Smooth muscle cell of the pulmonary artery (primary cell): ENCODE results near the gene SRGN. TPM values are rescaled to one million over a fixed set of nuclear protein-coding genes. Genes with fewer than 3 reads are reported as not detected.

Experiments
- total RNA-seq: library from RNA; depleted of rRNA; stranded (reverse); fragments of >200 nt; gene quantifications from 2 replicates; pipeline ENCODE4 v1.2.3, GENCODE V29; 2014

Gene SRGN, protein sequence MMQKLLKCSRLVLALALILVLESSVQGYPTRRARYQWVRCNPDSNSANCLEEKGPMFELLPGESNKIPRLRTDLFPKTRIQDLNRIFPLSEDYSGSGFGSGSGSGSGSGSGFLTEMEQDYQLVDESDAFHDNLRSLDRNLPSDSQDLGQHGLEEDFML
- total RNA-seq, result 498 and 560 TPM in 2 replicates

DNA sequence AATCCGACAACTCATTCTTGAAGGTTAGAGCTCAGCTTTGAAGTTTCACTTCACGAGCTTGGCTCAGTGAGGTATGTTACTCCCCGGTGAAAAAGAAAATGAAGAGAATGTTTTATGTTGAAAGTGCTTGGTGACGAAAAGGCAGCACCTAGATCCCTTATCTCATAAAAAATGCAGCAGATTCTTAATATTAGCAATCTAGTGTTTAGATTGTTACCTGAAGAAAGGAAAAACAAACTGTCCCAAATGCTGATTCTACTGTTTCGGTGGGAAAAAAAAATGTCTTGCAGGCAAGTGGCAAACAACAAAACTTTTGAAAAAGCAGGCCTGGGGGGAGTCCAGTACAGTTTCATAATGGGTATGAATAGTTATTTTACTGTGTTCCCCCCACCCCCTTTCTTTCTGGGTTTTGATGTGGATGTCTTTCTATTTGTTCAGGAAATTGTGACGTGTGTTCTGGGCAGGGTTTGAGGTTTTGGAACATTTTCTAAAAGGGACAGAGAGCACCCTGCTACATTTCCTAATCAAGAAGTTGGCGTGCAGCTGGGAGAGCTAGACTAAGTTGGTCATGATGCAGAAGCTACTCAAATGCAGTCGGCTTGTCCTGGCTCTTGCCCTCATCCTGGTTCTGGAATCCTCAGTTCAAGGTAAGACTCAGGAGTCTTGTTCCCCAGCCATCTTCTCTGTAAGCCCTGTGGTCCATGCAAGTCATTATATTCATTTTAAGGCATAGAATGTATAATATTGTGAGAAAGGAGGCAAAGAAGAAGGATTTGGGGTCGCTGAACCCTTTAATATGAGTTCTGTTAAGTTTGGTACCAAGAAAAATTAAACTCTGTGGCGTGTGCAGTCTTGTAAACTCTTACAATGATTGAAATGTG is at the start of gene SRGN:
SRGN (plus strand) TSS at position 514 of the 881 bp plus-strand sequence; CDS start at position 569, 55 bp downstream.

GRCh38 chr10:69123747-69124562 is 36.1 kb downstream of the SRGN start, which contains the start of gene VPS26A:
Gene VPS26A (plus strand): TSS chr10:69124178. CDS start chr10:69124278, 100 bp downstream.

Other genes with a start within 250 kb of the SRGN start
- gene DDX50, start 186.8 kb upstream of the SRGN start, total RNA-seq, result 50.5 and 56.9 TPM in 2 replicates
- 56.6 and 79.9 TPM in 2 replicates for gene DDX21, start 131.9 kb upstream of the SRGN start, total RNA-seq
- gene KIFBP, start 99.3 kb upstream of the SRGN start, total RNA-seq, result 40.4 and 47.0 TPM in 2 replicates
- 38.2 and 38.8 TPM in 2 replicates for gene VPS26A, start 36.1 kb downstream of the SRGN start, total RNA-seq
- gene SUPV3L1, start 92.1 kb downstream of the SRGN start, total RNA-seq, result 24.2 and 30.8 TPM in 2 replicates
- gene HKDC1, start 132.2 kb downstream of the SRGN start, total RNA-seq, result 0.78 and 6.8 TPM in 2 replicates
- 237 and 315 TPM in 2 replicates for gene HK1, start 190.4 kb downstream of the SRGN start, total RNA-seq